ENCODE measurements around the gene C11orf52. TPM values are rescaled to one million over a fixed set of nuclear protein-coding genes. Genes with fewer than 3 reads are reported as not detected.

The C11orf52 gene
- total RNA-seq, 4 donors from 2014 or later = 6.2 to 16.1 (median 12.4) TPM

DNA sequence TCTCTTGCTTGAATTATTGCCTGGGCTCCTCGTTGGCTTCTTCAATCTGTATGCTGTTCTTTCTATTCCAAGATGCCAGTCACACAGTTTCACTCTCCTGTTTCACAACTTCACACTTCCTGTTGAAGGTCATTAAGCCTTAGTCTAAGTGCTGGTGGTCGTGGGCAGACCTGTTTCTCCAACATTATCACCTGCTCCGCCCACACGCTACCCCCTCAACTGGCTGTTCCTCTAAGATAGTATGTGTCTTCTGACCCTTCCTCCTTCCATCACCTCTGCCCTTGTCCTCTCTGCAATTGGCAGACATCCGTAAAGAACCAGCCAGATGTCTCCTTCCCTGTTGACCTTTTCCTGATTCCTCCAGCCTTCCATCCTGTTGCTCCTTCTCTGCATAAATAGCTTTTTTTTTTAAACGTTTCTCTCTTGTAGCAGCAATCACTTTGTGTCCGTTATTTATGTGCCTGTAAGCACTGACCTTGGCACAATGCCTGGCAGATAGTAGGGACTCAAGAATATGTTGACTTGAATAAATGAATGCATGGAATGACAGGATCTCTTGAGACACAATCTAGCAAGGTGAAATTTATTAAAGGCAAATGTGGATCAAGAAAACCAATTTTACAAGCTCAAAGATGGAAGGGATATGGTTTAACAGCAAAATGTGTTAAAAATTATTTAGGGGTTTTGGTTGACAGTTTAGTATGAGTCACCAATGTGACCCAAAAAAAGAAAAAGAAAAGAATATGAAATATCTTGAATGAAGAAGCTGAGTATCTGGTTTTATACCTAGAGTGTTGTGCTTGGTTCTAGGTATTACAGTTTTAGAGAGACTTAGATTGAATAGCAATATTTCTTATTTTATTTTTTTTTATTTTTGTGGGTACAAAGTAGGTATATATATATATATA is 31.1 kb downstream of the C11orf52 start:
- WGBS, 2 donors = 63 to 65% methylated on average over 7 of the region's 7 CpGs
- no peak overlapping the region for H3K4me3 ChIP-seq (ENCODE audit: low read depth, poor library complexity, severe bottlenecking)
- intact Hi-C loops (cut with DNase I; ENCODE audit: low total_unique reads) = no loop called here
- TF ChIP-seq, protein P1, sequence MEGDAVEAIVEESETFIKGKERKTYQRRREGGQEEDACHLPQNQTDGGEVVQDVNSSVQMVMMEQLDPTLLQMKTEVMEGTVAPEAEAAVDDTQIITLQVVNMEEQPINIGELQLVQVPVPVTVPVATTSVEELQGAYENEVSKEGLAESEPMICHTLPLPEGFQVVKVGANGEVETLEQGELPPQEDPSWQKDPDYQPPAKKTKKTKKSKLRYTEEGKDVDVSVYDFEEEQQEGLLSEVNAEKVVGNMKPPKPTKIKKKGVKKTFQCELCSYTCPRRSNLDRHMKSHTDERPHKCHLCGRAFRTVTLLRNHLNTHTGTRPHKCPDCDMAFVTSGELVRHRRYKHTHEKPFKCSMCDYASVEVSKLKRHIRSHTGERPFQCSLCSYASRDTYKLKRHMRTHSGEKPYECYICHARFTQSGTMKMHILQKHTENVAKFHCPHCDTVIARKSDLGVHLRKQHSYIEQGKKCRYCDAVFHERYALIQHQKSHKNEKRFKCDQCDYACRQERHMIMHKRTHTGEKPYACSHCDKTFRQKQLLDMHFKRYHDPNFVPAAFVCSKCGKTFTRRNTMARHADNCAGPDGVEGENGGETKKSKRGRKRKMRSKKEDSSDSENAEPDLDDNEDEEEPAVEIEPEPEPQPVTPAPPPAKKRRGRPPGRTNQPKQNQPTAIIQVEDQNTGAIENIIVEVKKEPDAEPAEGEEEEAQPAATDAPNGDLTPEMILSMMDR (IDR thresholded peaks at IDR 0.05) = no peak
- TF ChIP-seq POLR2A (IDR thresholded peaks at IDR 0.05) = no peak
- no peak for DNase-seq (ENCODE audit: low spot score in 2 of 2)

DNA sequence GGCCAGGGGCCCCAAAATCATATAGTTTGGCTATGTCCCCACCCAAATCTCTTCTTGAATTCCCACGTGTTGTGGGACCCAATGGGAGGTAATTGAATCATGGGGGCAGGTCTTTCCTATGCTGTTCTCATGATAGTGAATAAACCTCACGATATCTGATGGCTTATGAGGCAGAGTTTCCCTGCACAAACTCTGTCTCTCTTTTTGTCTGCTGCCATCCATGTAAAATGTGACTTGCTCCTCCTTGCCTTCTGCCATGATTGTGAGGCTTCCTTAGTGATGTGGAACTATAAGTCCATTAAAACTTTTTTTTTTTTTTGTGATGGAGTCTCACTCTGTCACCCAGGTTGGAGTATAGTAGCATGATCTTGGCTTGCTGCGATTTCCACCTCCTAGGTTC is 32.9 kb downstream of the C11orf52 start:
- WGBS, 2 donors = 94 to 97% methylated on average over 3 of the region's 3 CpGs
- no peak overlapping the region for H3K4me3 ChIP-seq (ENCODE audit: low read depth, poor library complexity, severe bottlenecking)
- TF ChIP-seq, protein P1 (IDR thresholded peaks at IDR 0.05) = no peak
- no peak for TF ChIP-seq POLR2A (IDR thresholded peaks at IDR 0.05)
- DNase-seq (ENCODE audit: low spot score in 2 of 2) = no peak
- intact Hi-C loops (cut with DNase I; ENCODE audit: low total_unique reads) = no loop called here

DNA sequence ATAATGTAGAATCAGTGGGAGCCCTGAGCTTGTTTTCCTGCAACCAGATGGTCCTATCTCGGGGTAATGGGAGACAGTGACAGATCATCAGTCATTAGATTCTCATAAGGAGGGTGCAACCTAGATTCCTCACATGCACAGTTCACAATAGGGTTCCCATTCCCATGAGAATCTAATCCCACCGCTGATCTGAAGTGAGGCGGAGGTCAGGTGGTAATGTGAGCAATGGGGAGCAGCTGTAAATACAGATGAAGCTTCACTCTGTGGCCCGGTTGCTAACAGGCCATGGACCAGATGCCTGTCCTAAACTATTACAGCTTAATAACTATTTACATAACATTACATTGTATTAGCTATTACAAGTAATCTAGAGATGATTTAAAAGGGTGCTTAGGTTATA is 35.4 kb downstream of the C11orf52 start:
- no peak for TF ChIP-seq POLR2A (IDR thresholded peaks at IDR 0.05)
- TF ChIP-seq, protein P1 (IDR thresholded peaks at IDR 0.05) = no peak
- 89 to 92% methylated on average over 4 of the region's 4 CpGs for WGBS, 2 donors
- intact Hi-C loops (cut with DNase I; ENCODE audit: low total_unique reads) = no loop called here
- no peak for DNase-seq (ENCODE audit: low spot score in 2 of 2)
- H3K4me3 ChIP-seq (ENCODE audit: low read depth, poor library complexity, severe bottlenecking) = no peak overlapping the region

DNA sequence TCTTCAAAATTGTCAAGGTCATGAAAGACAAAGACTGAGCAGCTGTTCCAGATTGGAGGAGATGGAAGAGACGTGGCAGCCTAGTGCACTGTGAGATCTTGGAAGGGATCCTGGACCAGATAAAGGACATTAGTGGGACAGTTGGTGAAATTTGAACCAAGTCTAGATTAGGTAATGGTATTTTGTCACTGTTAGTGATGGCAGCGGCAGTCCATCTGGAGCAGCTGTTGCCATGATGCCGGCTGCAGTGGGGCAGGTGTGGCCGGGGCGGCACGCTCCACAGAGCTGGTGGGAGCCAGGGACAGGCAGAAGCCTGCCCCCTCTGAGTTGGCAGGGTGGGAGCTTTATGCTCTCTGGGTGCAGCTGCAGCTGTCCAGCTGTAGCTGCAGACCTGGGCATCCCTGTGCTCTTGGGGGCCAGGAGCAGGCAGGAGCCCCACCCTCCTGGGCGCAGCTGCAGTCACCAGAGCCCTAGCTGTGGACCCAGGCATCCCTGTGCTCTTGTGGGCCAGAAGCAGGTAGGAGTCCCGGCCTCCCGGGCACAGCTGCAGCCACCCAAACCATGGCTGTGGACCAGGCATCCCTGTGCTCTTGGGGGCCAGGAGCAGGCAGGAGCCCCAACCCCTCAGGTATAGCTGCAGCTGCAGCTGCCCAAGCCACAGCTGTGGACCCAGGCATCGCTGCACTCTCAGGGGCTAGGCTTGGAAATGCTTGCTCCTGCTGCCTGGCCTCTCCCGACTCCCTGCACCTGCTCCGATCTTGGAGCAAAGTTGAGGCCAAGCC is 39.1 kb downstream of the C11orf52 start:
- 93 to 94% methylated on average over 9 to 11 of the region's 12 CpGs for WGBS, 2 donors
- intact Hi-C loops (cut with DNase I; ENCODE audit: low total_unique reads) = no loop called here
- DNase-seq (ENCODE audit: low spot score in 2 of 2) = no peak
- no peak overlapping the region for H3K4me3 ChIP-seq (ENCODE audit: low read depth, poor library complexity, severe bottlenecking)
- TF ChIP-seq, protein P1 (IDR thresholded peaks at IDR 0.05) = no peak
- TF ChIP-seq POLR2A (IDR thresholded peaks at IDR 0.05) = no peak

DNA sequence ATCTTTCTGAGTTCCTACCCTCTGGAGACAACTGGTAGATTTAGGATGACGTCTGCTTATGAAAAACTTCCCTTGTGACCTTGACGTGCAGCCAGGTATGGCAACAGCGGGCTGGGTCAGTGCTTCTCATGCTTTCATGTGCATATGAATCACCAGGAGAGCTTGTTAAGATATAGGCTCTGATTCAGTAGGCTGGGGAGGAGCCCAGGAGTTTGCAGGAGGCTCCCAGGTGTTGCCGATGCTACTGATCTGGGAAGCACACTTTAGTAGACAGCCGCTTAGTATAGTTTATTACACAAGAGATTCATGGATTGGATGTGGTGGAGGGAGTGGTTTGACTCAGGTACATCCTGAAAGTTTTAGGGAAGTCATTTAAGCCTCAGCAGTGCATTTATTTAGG is 42.2 kb downstream of the C11orf52 start:
- intact Hi-C loops (cut with DNase I; ENCODE audit: low total_unique reads) = no loop called here
- WGBS, 2 donors = 49% methylated on average over 5 of the region's 5 CpGs
- TF ChIP-seq, protein P1 (IDR thresholded peaks at IDR 0.05) = no peak
- TF ChIP-seq POLR2A (IDR thresholded peaks at IDR 0.05) = no peak
- peak in 1 of 2 donors; percentile 69 for DNase-seq (ENCODE audit: low spot score in 2 of 2)
- no peak overlapping the region for H3K4me3 ChIP-seq (ENCODE audit: low read depth, poor library complexity, severe bottlenecking)

All from lower leg skin (tissue), 4 donors.